Measurements from ENCODE around the gene GRID1.

DNA sequence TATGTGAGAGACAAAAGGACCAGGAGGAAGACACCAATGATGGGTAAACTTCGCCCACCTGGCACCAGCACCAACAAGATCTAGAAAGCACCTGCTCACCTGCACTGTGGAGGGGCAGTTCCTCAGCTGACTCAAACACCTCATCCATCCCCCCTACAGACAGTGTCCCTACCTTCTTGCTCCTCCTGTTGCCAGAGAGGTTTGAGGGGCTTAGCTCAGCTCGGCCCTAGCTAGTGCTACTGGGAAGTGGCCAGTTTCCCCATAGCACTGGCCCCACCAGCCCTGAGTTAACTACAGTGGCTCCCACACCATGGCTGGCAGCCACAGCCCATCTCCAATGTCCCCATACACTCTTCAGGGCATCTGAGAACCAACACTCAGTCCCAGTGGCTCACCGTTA lies 70.8 kb downstream of the GRID1 start:
- no peak for TF ChIP-seq EZH2phosphoT487 (IDR thresholded peaks at IDR 0.05; ENCODE audit: low read length)
- TF ChIP-seq, protein P1, sequence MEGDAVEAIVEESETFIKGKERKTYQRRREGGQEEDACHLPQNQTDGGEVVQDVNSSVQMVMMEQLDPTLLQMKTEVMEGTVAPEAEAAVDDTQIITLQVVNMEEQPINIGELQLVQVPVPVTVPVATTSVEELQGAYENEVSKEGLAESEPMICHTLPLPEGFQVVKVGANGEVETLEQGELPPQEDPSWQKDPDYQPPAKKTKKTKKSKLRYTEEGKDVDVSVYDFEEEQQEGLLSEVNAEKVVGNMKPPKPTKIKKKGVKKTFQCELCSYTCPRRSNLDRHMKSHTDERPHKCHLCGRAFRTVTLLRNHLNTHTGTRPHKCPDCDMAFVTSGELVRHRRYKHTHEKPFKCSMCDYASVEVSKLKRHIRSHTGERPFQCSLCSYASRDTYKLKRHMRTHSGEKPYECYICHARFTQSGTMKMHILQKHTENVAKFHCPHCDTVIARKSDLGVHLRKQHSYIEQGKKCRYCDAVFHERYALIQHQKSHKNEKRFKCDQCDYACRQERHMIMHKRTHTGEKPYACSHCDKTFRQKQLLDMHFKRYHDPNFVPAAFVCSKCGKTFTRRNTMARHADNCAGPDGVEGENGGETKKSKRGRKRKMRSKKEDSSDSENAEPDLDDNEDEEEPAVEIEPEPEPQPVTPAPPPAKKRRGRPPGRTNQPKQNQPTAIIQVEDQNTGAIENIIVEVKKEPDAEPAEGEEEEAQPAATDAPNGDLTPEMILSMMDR (IDR thresholded peaks at IDR 0.05; ENCODE audit: low read length) = no peak
